H1 (cell line): ENCODE measurements around the gene ATAD3A. TPM values are rescaled to one million over a fixed set of nuclear protein-coding genes. Genes with fewer than 3 reads are reported as not detected.

Experiments
- CHD2 ChIP-seq: IDR thresholded peaks from 2 replicates; pipeline ENCODE4 v1.6.1; 2012; ENCODE audit warnings: low read length, improper control_type of control experiment
- EP300 ChIP-seq, 2 experiments: IDR thresholded peaks; 1 replicate in 1 of 2; 2 replicates in 1 of 2; pipeline ENCODE4 v1.6.1; 2011 to 2012; ENCODE audit warnings: low read depth in 2 of 2, low read length in 2 of 2, mild to moderate bottlenecking in 2 of 2, borderline replicate concordance in 1 of 2, inconsistent platforms in 1 of 2, moderate library complexity in 1 of 2
- GTF2F1 ChIP-seq: IDR thresholded peaks from 2 replicates; pipeline ENCODE4 v1.6.1; 2012; ENCODE audit warnings: low read depth, low read length, improper control_type of control experiment, borderline replicate concordance
- KDM4A ChIP-seq: IDR thresholded peaks from one replicate; pipeline ENCODE4 v1.7.1; 2012; ENCODE audit warnings: low read depth, mild to moderate bottlenecking, moderate library complexity, low read length, inconsistent platforms; ENCODE audit not compliant: severe bottlenecking
- MAFK ChIP-seq: IDR thresholded peaks from 2 replicates; pipeline ENCODE4 v1.6.1; 2012; ENCODE audit warnings: low read depth, mild to moderate bottlenecking, improper control_type of control experiment, low read length
- RNF2 ChIP-seq: fragments of 200-900, 300-1000 bp; sonication (generic); IDR thresholded peaks from 2 replicates; pipeline ENCODE4 v1.7.1; 2016; ENCODE audit warnings: borderline replicate concordance, low read depth, mild to moderate bottlenecking, antibody characterized with exemption, low read length; ENCODE audit not compliant: poor library complexity, severe bottlenecking; ENCODE audit errors: missing control alignments
- SP1 ChIP-seq: IDR thresholded peaks from 2 replicates; pipeline ENCODE4 v1.6.1; 2011; ENCODE audit warnings: low read depth, low read length
- TEAD4 ChIP-seq: IDR thresholded peaks from 2 replicates; pipeline ENCODE4 v1.6.1; 2012; ENCODE audit warnings: low read depth, low read length, inconsistent platforms, mixed read lengths
- polyA plus RNA-seq, 7 experiments: library from polyadenylated mRNA; depleted of rRNA in 3 of 7; stranded (reverse) in 5 of 7; unstranded in 2 of 7; fragments of >200 nt in 5 of 7; fragments of 200-250 nt in 2 of 7; gene quantifications; 1 replicate in 5 of 7; 2 replicates in 1 of 7; 4 replicates in 1 of 7; pipeline versions ENCODE4 v1.2.1 to v1.2.3, GENCODE V29; 2011 to 2013; ENCODE audit warnings: missing spikeins in 2 of 7, mixed read lengths in 2 of 7
- total RNA-seq: library from RNA; stranded (reverse); fragmentation: NEBNext Ultra II Directional; extraction: Animal tissue kit (Norgen Biotek cat#: 25700); gene quantifications from 2 replicates; pipeline ENCODE4 v1.2.1, GENCODE V29; 2021
- TF ChIP-seq, protein P1 (sequence below): fragments of 300-600 bp; sonication (generic); IDR thresholded peaks from 2 replicates; pipeline ENCODE4 v1.7.1; 2012; ENCODE audit warnings: low read length, moderate library complexity, mild to moderate bottlenecking, inconsistent platforms; ENCODE audit not compliant: insufficient replicate concordance

Gene ATAD3A
- total and polyA plus RNA-seq, 2 of the 8 experiments (the other 6 are each of a cell fraction or from before 2014, with no cell fraction given), result 28.3 to 64.7 TPM

DNA sequence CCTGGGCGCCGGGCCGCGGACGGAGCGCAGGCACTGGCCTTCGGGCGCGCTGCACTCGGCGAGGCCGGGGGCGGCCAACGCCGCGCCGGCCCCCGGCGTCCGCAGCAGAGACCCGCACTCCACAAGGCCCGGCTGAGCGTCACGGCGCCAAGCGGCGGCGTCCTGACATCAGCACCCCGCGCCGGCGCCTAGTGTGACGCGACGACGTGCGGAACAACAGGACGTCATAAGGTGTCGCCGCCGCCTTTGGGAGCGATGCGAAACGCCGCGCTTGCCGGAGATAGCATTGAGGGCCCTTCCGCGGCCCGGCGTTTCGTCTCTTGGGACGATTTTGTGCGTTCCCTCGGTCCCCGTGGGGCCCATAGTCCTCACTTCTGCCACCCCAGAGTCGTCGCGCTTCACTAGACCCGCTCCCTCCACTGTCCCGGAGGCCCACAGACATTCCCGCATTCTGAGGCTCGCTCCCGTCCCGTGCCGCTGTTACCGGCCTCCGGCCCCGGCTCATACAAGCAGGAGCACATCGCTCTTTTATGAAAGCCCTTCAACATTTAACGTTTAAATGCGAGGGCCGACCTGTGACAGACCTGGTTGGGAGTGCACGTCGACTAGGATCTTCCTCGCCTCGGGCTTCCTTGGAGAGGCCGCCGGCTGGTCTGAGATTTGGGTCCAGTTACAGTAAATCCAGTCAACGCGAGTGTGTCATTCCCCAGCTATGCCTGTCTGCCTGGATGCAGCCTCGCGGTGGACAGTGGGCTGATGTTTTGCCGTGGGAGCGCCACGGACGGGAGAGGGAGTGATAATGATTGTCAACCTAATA lies 63.0 kb downstream of the ATAD3A start, which contains the start of gene SSU72 (continued):
- TF ChIP-seq, protein P1, sequence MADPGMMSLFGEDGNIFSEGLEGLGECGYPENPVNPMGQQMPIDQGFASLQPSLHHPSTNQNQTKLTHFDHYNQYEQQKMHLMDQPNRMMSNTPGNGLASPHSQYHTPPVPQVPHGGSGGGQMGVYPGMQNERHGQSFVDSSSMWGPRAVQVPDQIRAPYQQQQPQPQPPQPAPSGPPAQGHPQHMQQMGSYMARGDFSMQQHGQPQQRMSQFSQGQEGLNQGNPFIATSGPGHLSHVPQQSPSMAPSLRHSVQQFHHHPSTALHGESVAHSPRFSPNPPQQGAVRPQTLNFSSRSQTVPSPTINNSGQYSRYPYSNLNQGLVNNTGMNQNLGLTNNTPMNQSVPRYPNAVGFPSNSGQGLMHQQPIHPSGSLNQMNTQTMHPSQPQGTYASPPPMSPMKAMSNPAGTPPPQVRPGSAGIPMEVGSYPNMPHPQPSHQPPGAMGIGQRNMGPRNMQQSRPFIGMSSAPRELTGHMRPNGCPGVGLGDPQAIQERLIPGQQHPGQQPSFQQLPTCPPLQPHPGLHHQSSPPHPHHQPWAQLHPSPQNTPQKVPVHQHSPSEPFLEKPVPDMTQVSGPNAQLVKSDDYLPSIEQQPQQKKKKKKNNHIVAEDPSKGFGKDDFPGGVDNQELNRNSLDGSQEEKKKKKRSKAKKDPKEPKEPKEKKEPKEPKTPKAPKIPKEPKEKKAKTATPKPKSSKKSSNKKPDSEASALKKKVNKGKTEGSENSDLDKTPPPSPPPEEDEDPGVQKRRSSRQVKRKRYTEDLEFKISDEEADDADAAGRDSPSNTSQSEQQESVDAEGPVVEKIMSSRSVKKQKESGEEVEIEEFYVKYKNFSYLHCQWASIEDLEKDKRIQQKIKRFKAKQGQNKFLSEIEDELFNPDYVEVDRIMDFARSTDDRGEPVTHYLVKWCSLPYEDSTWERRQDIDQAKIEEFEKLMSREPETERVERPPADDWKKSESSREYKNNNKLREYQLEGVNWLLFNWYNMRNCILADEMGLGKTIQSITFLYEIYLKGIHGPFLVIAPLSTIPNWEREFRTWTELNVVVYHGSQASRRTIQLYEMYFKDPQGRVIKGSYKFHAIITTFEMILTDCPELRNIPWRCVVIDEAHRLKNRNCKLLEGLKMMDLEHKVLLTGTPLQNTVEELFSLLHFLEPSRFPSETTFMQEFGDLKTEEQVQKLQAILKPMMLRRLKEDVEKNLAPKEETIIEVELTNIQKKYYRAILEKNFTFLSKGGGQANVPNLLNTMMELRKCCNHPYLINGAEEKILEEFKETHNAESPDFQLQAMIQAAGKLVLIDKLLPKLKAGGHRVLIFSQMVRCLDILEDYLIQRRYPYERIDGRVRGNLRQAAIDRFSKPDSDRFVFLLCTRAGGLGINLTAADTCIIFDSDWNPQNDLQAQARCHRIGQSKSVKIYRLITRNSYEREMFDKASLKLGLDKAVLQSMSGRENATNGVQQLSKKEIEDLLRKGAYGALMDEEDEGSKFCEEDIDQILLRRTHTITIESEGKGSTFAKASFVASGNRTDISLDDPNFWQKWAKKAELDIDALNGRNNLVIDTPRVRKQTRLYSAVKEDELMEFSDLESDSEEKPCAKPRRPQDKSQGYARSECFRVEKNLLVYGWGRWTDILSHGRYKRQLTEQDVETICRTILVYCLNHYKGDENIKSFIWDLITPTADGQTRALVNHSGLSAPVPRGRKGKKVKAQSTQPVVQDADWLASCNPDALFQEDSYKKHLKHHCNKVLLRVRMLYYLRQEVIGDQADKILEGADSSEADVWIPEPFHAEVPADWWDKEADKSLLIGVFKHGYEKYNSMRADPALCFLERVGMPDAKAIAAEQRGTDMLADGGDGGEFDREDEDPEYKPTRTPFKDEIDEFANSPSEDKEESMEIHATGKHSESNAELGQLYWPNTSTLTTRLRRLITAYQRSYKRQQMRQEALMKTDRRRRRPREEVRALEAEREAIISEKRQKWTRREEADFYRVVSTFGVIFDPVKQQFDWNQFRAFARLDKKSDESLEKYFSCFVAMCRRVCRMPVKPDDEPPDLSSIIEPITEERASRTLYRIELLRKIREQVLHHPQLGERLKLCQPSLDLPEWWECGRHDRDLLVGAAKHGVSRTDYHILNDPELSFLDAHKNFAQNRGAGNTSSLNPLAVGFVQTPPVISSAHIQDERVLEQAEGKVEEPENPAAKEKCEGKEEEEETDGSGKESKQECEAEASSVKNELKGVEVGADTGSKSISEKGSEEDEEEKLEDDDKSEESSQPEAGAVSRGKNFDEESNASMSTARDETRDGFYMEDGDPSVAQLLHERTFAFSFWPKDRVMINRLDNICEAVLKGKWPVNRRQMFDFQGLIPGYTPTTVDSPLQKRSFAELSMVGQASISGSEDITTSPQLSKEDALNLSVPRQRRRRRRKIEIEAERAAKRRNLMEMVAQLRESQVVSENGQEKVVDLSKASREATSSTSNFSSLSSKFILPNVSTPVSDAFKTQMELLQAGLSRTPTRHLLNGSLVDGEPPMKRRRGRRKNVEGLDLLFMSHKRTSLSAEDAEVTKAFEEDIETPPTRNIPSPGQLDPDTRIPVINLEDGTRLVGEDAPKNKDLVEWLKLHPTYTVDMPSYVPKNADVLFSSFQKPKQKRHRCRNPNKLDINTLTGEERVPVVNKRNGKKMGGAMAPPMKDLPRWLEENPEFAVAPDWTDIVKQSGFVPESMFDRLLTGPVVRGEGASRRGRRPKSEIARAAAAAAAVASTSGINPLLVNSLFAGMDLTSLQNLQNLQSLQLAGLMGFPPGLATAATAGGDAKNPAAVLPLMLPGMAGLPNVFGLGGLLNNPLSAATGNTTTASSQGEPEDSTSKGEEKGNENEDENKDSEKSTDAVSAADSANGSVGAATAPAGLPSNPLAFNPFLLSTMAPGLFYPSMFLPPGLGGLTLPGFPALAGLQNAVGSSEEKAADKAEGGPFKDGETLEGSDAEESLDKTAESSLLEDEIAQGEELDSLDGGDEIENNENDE, result no peak
- TF ChIP-seq KDM4A, result peak; percentile 100
- TF ChIP-seq GTF2F1, result peak; percentile 69; the same call in 1 of the 2 replicates
- 0 out of 3 replicates have a peak, but pooled peaks of 1 of the 2 experiments have one; percentile 39 for TF ChIP-seq EP300 (IDR thresholded peaks at IDR 0.05; ENCODE audit: borderline replicate concordance in 1 of 2, low read depth in 2 of 2, low read length in 2 of 2)
- TF ChIP-seq MAFK, result no peak
- peak; percentile 37; the same call in 1 of the 2 replicates for TF ChIP-seq CHD2
- no peak for TF ChIP-seq TEAD4
- TF ChIP-seq RNF2, result no peak
- no peak for TF ChIP-seq SP1
